Glomerular visceral epithelial cell (primary cell): ENCODE measurements around the gene KRT85.
"Not testable (repeated sequence)": the region's sequence is repeated elsewhere in the genome, so short reads cannot be mapped to it uniquely, and the experiment has no call there.

Source experiments
- DNase-seq: peaks from one replicate; pipeline ENCODE4 v3.0.0-alpha.2; 2016; ENCODE audit errors: extremely low spot score

KRT85 gene

DNA sequence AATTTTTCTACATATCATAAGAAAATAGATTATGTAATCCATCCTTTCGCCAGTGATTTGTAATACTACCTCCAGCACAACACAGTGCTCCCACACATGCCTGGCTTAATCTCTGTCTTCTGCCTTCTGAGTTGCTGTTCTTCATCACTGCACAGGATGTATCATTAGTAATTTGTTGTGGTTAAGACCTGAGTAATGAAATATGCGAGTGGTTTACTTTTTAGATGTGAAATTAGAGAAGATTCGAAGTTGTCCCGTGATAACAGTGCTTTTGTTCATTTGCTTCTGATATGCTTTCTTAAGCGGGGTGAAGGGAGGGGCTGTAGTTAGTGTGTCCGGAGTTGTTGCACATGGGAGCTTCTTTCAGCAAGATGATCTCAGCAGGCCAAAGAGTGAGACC lies 18.1 kb downstream of the KRT85 start:
- peak; percentile 62 for DNase-seq

- no peak for DNase-seq
Observed at GRCh38 chr12:52347551-52348510, 19.4 kb downstream of the KRT85 start.

- DNase-seq, result no peak
Observed at GRCh38 chr12:52347016-52347415, 20.3 kb downstream of the KRT85 start.

GRCh38 chr12:52346593-52346992 lies 20.7 kb downstream of the KRT85 start:
- DNase-seq, result no peak

DNA sequence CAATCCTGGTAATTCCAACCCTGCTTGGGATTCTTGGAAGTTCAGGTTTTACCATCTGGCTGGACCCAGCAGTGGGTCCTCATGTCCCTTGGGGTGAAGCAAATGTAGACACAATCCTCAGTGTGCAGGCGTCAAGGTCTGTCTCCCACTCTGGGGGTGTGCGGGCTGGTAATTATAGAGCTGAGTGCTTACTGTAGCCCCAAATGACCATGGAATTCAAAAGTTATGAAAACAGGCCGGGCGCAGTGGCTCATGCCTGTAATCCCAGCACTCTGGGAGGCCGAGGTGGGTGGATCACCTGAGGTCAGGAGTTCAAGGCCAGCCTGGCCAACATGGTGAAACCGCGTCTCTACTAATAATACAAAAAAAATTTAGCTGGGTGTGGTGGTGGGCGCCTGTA lies 22.2 kb downstream of the KRT85 start:
- DNase-seq, result not testable (repeated sequence)

GRCh38 chr12:52344111-52344510 lies 23.2 kb downstream of the KRT85 start:
- no peak for DNase-seq

DNA sequence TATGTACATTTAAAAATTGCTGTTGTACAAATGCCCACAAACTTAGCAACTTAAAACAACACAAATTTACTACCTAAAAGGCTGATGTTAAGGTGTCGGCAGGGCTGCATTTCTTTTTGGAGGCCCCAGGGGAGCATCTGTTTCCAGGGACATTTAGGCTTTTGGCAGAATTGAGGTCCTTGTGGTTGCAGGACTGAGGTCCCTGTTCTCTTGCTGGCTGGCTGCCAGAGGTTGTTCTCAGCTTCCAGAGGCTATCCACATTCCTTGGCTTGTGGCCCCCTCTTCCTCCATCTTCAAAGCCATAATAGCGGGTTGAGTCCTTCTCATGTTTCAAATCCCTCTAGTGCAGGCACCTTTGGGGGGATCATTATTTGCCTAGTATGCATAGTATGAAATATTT lies 23.7 kb downstream of the KRT85 start:
- no peak for DNase-seq

GRCh38 chr12:52342781-52343490 lies 24.3 kb downstream of the KRT85 start:
- DNase-seq, result no peak

DNA sequence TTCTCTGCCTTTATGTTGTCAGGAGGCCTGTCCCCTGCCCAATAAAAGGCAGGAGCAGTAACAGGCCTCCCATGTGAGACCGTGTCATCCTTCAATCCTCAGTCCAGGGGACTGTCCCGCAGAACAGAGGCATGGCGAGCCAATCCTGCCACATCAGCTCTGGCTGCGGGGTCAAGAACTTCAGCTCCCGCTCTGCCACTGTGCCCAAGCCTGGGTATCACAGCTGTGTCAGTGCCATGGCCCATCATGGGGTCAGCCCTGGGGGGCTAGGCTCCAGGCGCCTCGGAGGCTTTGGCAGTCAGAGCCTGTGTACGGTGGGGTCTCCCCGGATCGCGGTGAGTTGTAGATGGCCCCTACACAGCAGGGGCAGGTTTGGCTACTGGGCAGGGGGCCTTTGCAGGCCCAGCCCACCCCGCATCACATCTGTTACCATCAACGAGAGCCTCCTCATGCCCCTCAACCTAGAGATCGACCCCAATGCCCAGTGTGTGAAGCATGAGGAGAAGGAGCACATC lies 26.2 kb downstream of the KRT85 start:
- DNase-seq, result no peak

DNA sequence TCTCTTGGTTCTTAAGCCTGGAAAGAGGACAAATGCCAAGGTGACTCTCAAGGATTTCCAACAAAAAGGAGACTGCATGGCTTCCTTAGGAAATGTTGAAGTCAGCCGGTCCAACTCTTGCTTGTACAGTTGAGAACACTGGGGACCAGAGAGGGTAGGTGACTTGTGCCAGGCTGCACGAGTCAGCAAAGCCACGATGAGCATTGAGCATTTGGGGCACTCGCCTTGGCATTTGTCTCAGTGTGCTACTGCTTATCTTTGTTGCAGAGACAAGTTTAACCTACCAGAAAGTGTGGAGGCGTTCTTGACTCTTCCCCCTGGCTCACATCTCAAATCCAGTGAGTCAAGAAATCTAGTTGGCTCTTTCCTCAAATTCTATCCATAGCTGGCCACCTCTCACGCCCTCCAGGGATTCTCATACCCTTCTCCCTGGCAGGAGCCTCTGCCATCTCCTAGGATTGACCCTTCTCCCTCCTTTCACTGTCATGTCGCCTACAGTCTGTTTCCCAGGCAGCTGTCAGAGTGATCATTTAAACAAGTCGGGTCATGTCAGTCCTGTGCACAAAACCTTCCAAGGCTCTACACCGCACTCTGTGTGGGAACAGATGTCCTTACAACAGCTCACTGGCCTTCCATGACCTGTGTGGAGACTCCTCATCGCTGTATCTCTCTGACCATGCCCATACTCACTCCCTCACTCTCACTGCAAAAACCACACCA lies 28.9 kb downstream of the KRT85 start:
- DNase-seq, result no peak

DNA sequence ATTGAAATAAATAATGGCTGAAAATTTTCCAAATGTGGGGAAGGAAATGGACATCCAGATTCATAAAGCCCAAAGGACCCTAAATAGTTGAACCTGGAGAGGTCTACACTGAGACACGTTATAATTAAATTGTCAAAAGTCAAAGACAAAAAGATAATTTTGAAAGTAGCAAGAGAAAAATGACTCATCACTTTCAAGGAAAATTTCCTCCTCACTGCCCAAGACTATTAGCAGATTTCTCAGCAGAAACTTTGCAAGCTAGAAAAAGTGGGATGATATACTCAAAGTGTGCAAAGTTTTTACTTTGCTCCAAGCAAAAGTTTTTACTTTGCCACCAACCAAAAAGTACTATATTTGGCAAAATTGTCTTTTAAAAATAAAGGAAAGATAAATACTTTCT lies 30.2 kb downstream of the KRT85 start:
- DNase-seq, result no peak

DNA sequence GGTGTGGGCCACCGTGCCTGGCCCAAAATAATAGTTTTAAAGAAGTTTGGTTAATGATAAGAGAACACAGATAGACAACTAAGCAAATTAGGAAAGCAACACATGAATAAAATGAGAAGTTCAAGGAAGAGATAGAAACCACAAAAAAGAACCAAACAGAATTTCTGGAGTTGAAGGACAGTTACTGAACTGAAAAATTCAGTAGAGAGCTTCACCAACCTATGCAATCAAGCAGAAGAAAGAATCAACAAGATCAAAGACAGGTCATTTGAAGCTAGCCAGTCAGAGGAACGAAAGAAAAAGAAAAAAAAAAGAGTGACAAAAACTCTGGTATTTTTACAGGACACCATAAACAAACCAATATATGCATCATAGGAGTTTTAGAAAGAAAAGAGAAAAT lies 30.6 kb downstream of the KRT85 start:
- no peak for DNase-seq

- DNase-seq, result peak; percentile 68
Observed at GRCh38 chr12:52335598-52336262, 31.6 kb downstream of the KRT85 start.

DNA sequence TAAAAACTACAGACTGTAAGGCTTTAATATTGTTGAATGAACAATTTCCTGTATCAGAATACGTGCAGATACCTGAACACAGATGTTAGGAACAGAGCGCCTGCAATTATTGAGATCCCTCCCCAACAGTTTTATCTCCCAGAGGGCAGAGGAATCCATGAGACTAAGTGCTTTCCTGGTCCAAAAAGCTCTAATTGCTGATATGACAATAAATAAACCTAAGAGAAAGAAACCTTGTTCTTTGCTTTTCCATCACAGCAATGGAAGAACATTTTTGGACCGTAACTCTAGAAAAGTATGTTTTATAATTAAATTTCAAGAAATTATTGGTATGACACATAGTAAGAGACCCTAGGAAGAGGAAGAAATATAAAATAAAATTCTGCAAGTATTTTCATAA lies 33.1 kb downstream of the KRT85 start:
- DNase-seq, result no peak

- no peak for DNase-seq
Observed at GRCh38 chr12:52333321-52333720, 34.0 kb downstream of the KRT85 start.

GRCh38 chr12:52332381-52332780 lies 34.9 kb downstream of the KRT85 start:
- DNase-seq, result no peak

GRCh38 chr12:52331833-52332232 lies 35.4 kb downstream of the KRT85 start:
- DNase-seq, result no peak

DNA sequence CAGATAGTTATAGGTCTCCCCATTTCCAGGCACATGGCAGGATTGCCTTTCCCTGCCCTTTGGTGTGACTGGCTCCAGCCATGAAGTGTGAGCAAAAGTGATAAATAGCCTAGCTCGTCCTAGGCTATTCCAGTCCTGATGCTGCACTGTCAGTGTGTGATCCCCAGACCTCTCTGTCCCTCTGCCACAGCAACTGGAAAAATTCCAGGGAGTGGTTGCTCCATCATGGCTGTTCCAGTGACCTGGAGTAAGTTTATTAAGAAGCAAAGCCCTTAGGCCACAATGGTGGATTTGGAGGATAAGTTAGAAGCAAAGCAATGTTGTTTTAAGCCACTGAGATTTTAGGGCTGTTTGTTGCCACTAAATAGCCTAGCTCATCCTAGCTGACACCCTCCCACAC lies 36.2 kb downstream of the KRT85 start:
- no peak for DNase-seq

- DNase-seq, result no peak
Observed at GRCh38 chr12:52327830-52328500, 39.3 kb downstream of the KRT85 start.

DNA sequence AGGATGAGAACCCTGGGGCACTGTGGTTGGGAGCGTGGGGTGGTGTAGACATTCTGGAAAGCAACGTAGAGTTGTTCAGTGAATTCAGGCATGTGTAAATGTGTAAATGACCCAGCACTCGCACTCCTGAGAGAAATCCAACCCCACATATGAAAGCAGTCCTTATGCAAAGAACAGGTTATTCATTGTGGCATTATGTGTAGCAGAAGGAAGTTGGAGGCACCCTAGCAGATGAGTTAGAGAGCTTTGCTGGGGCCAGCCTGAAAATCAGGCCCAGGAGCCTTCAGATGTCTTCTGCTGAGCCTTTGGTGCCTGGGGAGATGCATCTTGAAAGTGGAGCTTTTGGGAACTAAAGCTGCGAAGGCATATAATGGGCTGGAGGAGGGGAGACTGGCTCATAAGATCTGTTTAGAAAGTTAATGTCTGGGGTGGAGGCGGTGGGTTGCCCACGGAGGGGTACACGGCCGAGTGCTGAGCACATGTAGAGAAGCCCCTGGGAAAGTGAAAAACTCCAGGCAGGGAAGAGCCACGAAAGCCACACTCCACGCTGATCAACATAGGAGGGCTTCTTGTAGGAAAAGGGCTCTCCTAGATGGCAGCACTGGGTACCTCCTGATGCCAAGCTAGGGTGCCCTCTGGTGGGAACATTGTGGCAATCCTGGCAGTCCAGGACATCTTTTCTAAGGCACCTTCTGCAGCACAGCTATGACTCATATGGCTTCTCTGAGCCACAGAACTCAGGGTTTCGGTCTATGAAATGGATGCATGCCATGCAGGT lies 40.0 kb downstream of the KRT85 start:
- peak; percentile 94 for DNase-seq
